ENCODE data around the gene DDI2.

DNA sequence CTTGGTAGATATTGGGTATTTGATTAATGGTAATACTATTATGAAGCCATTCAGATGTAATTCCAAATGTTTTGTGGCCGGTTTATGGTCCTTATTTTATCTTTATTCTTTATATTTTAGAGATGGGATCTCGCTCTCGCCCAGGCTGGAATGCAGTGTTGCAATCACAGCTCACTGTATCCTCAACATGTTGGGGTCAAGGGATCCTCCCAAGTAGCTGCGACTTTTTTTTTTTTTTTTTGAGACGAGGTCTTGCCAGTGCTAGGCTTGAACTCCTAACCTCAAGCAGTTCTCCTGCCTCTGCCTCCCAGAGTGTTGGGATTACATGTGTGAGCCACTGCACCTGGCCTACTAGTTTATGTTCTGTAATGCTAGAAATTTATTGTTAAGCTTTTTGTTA is 4.7 kb downstream of the DDI2 start:
- TF ChIP-seq, protein P1, sequence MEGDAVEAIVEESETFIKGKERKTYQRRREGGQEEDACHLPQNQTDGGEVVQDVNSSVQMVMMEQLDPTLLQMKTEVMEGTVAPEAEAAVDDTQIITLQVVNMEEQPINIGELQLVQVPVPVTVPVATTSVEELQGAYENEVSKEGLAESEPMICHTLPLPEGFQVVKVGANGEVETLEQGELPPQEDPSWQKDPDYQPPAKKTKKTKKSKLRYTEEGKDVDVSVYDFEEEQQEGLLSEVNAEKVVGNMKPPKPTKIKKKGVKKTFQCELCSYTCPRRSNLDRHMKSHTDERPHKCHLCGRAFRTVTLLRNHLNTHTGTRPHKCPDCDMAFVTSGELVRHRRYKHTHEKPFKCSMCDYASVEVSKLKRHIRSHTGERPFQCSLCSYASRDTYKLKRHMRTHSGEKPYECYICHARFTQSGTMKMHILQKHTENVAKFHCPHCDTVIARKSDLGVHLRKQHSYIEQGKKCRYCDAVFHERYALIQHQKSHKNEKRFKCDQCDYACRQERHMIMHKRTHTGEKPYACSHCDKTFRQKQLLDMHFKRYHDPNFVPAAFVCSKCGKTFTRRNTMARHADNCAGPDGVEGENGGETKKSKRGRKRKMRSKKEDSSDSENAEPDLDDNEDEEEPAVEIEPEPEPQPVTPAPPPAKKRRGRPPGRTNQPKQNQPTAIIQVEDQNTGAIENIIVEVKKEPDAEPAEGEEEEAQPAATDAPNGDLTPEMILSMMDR (IDR thresholded peaks at IDR 0.05; ENCODE audit: low read depth, low read length, missing input control) = no peak
- TF ChIP-seq, protein P2, sequence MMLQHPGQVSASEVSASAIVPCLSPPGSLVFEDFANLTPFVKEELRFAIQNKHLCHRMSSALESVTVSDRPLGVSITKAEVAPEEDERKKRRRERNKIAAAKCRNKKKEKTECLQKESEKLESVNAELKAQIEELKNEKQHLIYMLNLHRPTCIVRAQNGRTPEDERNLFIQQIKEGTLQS (IDR thresholded peaks at IDR 0.05) = no peak
- TF ChIP-seq, protein P3, sequence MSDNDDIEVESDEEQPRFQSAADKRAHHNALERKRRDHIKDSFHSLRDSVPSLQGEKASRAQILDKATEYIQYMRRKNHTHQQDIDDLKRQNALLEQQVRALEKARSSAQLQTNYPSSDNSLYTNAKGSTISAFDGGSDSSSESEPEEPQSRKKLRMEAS (IDR thresholded peaks at IDR 0.05) = no peak
- no peak for TF ChIP-seq JUND (IDR thresholded peaks at IDR 0.05)
- TF ChIP-seq SP1 (IDR thresholded peaks at IDR 0.05) = no peak
- TF ChIP-seq NR2F2 (IDR thresholded peaks at IDR 0.05) = no peak
- TF ChIP-seq, protein P4, sequence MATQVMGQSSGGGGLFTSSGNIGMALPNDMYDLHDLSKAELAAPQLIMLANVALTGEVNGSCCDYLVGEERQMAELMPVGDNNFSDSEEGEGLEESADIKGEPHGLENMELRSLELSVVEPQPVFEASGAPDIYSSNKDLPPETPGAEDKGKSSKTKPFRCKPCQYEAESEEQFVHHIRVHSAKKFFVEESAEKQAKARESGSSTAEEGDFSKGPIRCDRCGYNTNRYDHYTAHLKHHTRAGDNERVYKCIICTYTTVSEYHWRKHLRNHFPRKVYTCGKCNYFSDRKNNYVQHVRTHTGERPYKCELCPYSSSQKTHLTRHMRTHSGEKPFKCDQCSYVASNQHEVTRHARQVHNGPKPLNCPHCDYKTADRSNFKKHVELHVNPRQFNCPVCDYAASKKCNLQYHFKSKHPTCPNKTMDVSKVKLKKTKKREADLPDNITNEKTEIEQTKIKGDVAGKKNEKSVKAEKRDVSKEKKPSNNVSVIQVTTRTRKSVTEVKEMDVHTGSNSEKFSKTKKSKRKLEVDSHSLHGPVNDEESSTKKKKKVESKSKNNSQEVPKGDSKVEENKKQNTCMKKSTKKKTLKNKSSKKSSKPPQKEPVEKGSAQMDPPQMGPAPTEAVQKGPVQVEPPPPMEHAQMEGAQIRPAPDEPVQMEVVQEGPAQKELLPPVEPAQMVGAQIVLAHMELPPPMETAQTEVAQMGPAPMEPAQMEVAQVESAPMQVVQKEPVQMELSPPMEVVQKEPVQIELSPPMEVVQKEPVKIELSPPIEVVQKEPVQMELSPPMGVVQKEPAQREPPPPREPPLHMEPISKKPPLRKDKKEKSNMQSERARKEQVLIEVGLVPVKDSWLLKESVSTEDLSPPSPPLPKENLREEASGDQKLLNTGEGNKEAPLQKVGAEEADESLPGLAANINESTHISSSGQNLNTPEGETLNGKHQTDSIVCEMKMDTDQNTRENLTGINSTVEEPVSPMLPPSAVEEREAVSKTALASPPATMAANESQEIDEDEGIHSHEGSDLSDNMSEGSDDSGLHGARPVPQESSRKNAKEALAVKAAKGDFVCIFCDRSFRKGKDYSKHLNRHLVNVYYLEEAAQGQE (IDR thresholded peaks at IDR 0.05) = no peak
